HepG2 (cell line): ENCODE measurements around the gene NUP93. TPM values are rescaled to one million over a fixed set of nuclear protein-coding genes. Genes with fewer than 3 reads are reported as not detected.

ENCODE experiments used
- ATAC-seq: fragments of 200-7000 bp; cut with Tn5 transposase; 3 replicates; pipeline ENCODE4 v1.9.1; 2020; ENCODE audit warnings: mild to moderate bottlenecking, moderate library complexity
- BruUV-seq: library from RNA; stranded (reverse); fragments of 400-500 nt; replicated peaks from 2 replicates; lab custom pipeline; 2021; lab: Mats Ljungman, UMichigan
- CTCF ChIA-PET: fragments of 300-600 bp; formaldehyde crosslinking; extraction: SDS; loops from one replicate; lab custom pipeline; 2021; ENCODE audit warnings: low total read pairs, inconsistent platforms, low intra/inter-chr PET ratio; lab: Yijun Ruan, JAX
- POLR2A ChIA-PET: fragments of 350-600 bp; sonication (Branson Sonifier 250); formaldehyde crosslinking; loops from one replicate; lab custom pipeline; 2020; ENCODE audit warnings: antibody characterized with exemption, inconsistent platforms; lab: Yijun Ruan, JAX
- DNase-seq: peaks from one replicate; pipeline ENCODE4 v3.0.0-alpha.2; 2015; ENCODE audit warnings: low spot score
- FAIRE-seq: peaks from 3 replicates; lab custom pipeline; 2011; peaks lifted over from hg19 to GRCh38; lab: Jason Lieb, UNC
- H2AFZ ChIP-seq: one replicate; pipeline ENCODE4 v1.6.1; 2011; ENCODE audit warnings: low read length, inconsistent platforms
- H3K27ac ChIP-seq: fragments of 300-600 bp; 3 replicates; pipeline ENCODE4 v1.8.0; 2011; ENCODE audit warnings: mixed run types, mild to moderate bottlenecking, mixed read lengths, low read length, inconsistent platforms; ENCODE audit not compliant: insufficient read depth; ENCODE audit errors: extremely low read length
- H3K27me3 ChIP-seq, 2 experiments: fragments of 200-600 bp in 1 of 2; 2 replicates in 1 of 2; 3 replicates in 1 of 2; pipeline versions ENCODE4 v1.6.0 to v1.8.0; 2011; ENCODE audit warnings: low read length in 2 of 2, mild to moderate bottlenecking in 2 of 2, moderate library complexity in 2 of 2, inconsistent platforms in 1 of 2; ENCODE audit not compliant: insufficient read depth in 2 of 2, control insufficient read depth in 1 of 2
- H3K36me3 ChIP-seq, 2 experiments: fragments of 200-600 bp in 1 of 2; replicated peaks in 1 of 2; 2 replicates in 1 of 2; 3 replicates in 1 of 2; pipeline versions ENCODE4 v1.5.1 to v1.8.0; 2011; ENCODE audit warnings: low read length in 2 of 2, inconsistent platforms in 1 of 2; ENCODE audit not compliant: insufficient read depth in 2 of 2, control insufficient read depth in 1 of 2
- H3K4me1 ChIP-seq: 2 replicates; pipeline ENCODE4 v1.5.1; 2012; ENCODE audit warnings: low read length, inconsistent platforms; ENCODE audit not compliant: insufficient read depth
- H3K4me2 ChIP-seq: 2 replicates; pipeline ENCODE4 v1.6.0; 2011; ENCODE audit warnings: low read depth, low read length, inconsistent platforms
- H3K4me3 ChIP-seq, 3 experiments: fragments of 200-600 bp in 1 of 3; sonication (generic), shearing (Covaris generic) in 1 of 3; replicated peaks in 1 of 3; 2 replicates each; pipeline ENCODE4 v1.5.1; 2011 to 2016; ENCODE audit warnings: low read length in 3 of 3, inconsistent platforms in 2 of 3, low read depth in 2 of 3, mild to moderate bottlenecking in 2 of 3, control low read depth in 1 of 3, mixed read lengths in 1 of 3; ENCODE audit not compliant: insufficient read depth in 1 of 3
- H3K79me2 ChIP-seq: one replicate; pipeline ENCODE4 v1.6.1; 2011; ENCODE audit warnings: low read length, inconsistent platforms; ENCODE audit not compliant: insufficient read depth
- H3K9ac ChIP-seq: 2 replicates; pipeline ENCODE4 v1.6.0; 2011; ENCODE audit warnings: mild to moderate bottlenecking, low read depth, low read length, inconsistent platforms; ENCODE audit not compliant: insufficient read depth
- H3K9me3 ChIP-seq: 2 replicates; pipeline ENCODE4 v1.5.1; 2012; ENCODE audit warnings: mild to moderate bottlenecking, low read length
- H4K20me1 ChIP-seq: 2 replicates; pipeline ENCODE4 v1.6.0; 2011; ENCODE audit warnings: inconsistent platforms, mild to moderate bottlenecking, low read length, moderate library complexity; ENCODE audit not compliant: insufficient read depth
- BHLHE40 ChIP-seq: IDR thresholded peaks from 2 replicates; pipeline ENCODE4 v1.6.1; 2011; ENCODE audit warnings: low read length, improper control_type of control experiment
- CBX1 ChIP-seq: IDR thresholded peaks from one replicate; pipeline ENCODE4 v1.6.1; 2016; ENCODE audit warnings: antibody characterized with exemption, low read depth
- MED13 ChIP-seq: sonication (generic); formaldehyde crosslinking; IDR thresholded peaks from 2 replicates; pipeline ENCODE4 v1.5.0; 2020; ENCODE audit warnings: missing genetic modification reagents
- MIER2 ChIP-seq: IDR thresholded peaks from 2 replicates; pipeline ENCODE4 v1.6.1; 2016; ENCODE audit warnings: missing biosample characterization, missing genetic modification reagents
- NFKBIZ ChIP-seq: IDR thresholded peaks from 2 replicates; pipeline ENCODE4 v1.6.1; 2018; ENCODE audit warnings: missing genetic modification reagents, missing compliant biosample characterization
- SALL1 ChIP-seq: sonication (generic); formaldehyde crosslinking; IDR thresholded peaks from 2 replicates; pipeline ENCODE4 v1.8.0; 2022; ENCODE audit warnings: mild to moderate bottlenecking, missing genetic modification reagents
- ZNF124 ChIP-seq: sonication (generic); formaldehyde crosslinking; IDR thresholded peaks from 2 replicates; pipeline ENCODE4 v1.4.0; 2020; ENCODE audit warnings: missing genetic modification reagents
- ZNF24 ChIP-seq: fragments of 450-650 bp; IDR thresholded peaks from 2 replicates; pipeline ENCODE4 v1.6.1; 2017; ENCODE audit warnings: antibody characterized with exemption, mild to moderate bottlenecking
- ZNF543 ChIP-seq: sonication (generic); formaldehyde crosslinking; IDR thresholded peaks from 2 replicates; pipeline ENCODE4 v1.4.0; 2020; ENCODE audit warnings: mild to moderate bottlenecking, missing genetic modification reagents
- ZNF749 ChIP-seq: sonication (generic); formaldehyde crosslinking; IDR thresholded peaks from 2 replicates; pipeline ENCODE4 v1.8.0; 2022; ENCODE audit warnings: mild to moderate bottlenecking, missing genetic modification reagents, moderate library complexity, borderline replicate concordance
- ZNF75D ChIP-seq: sonication (generic); formaldehyde crosslinking; IDR thresholded peaks from 2 replicates; pipeline ENCODE4 v1.8.1; 2023; ENCODE audit warnings: missing genetic modification reagents, mild to moderate bottlenecking, borderline replicate concordance
- ZNF841 ChIP-seq: sonication (generic); formaldehyde crosslinking; IDR thresholded peaks from 2 replicates; pipeline ENCODE4 v1.8.1; 2023; ENCODE audit warnings: missing genetic modification reagents, borderline replicate concordance
- WGBS: methylation state at CpG from one replicate; pipeline ENCODE4 v1.1.6; 2017; ENCODE audit warnings: low lambda C conversion rate; 5-methylcytosine and 5-hydroxymethylcytosine counted together
- in situ Hi-C: cut with HindIII; loops from 2 replicates; pipeline ENCODE4 v1.10.0; 2017; ENCODE audit warnings: low pct_unique_long_range_greater_than_20kb; ENCODE audit not compliant: extremely low pct_ligation_motif_present
- intact Hi-C: fragments of 100-400 bp; cut with micrococcal nuclease; formaldehyde crosslinking; loops from one replicate; pipeline ENCODE4 v1.10.0; 2022; ENCODE audit not compliant: unreplicated experiment
- polyA plus RNA-seq, 8 experiments: library from polyadenylated mRNA; depleted of rRNA in 3 of 8; stranded (reverse) in 7 of 8; unstranded in 1 of 8; fragments of >200 nt; fragmentation: Illumina TruSeq in 4 of 8; extraction: Trizol in 4 of 8; gene quantifications; 2 replicates each; pipeline versions ENCODE4 v1.2.1 to v1.2.3, GENCODE V29; 2011 to 2016; ENCODE audit warnings: low read depth in 4 of 8, missing spikeins in 1 of 8, mixed read lengths in 1 of 8; ENCODE audit not compliant: insufficient read depth in 1 of 8
- total RNA-seq, 5 experiments: library from RNA; depleted of rRNA; stranded (reverse); fragments of >200 nt; fragmentation: Illumina TruSeq; extraction: Trizol; gene quantifications; 2 replicates each; pipeline ENCODE4 v1.2.3, GENCODE V29; 2016; ENCODE audit warnings: low read depth in 1 of 5
- TF ChIP-seq, protein P1 (sequence below): sonication (generic); formaldehyde crosslinking; IDR thresholded peaks from 2 replicates; pipeline ENCODE4 v1.8.0; 2022; ENCODE audit warnings: missing genetic modification reagents, mild to moderate bottlenecking, inconsistent platforms, borderline replicate concordance
- TF ChIP-seq, protein P2 (sequence below): sonication (generic); formaldehyde crosslinking; IDR thresholded peaks from 2 replicates; pipeline ENCODE4 v1.4.0; 2020; ENCODE audit warnings: missing genetic modification reagents

NUP93 gene
- total and polyA plus RNA-seq, 2 of the 13 experiments (the other 11 are each of a cell fraction or from before 2014, with no cell fraction given): 58.5 to 140 TPM

DNA sequence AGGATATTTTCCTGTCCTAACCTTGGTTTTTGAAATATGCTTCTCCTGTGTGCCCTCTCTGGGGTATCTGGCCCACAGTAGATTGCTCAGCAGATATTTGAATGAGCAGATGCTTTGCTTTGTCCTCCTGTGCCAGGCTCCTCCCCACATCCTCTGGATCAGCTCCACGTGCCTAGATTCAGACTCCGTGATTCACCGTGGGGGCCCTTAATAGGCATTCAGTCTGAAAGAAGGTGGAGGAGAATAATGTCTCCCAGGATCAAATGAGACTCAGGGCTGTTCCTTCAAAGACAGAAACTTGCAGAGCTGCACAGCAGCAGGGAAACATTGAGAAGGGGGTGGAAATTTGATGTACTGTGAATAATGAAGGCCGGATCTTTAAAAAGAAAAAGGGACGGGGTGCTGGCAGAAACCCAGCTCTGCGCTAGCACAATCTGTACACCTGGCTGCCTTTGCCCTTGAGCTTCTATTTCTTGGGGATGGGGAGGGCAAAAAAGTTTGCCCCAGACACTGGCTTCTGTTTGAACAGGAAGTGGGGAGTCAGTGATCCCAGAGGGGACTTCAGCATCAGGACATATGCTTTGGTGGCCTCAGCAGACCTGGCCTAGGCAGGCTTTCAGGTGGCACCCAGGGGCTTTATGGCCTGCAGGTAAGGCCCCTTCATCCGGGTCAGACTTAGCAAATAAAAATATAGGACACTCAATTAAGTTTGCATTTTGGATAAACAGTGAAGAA, 119.2 kb downstream of the NUP93 start (continued):
- TF ChIP-seq ZNF749 (CRISPR knock-in tag): 0 out of 2 replicates have a peak, but pooled peaks have one; percentile 44

DNA sequence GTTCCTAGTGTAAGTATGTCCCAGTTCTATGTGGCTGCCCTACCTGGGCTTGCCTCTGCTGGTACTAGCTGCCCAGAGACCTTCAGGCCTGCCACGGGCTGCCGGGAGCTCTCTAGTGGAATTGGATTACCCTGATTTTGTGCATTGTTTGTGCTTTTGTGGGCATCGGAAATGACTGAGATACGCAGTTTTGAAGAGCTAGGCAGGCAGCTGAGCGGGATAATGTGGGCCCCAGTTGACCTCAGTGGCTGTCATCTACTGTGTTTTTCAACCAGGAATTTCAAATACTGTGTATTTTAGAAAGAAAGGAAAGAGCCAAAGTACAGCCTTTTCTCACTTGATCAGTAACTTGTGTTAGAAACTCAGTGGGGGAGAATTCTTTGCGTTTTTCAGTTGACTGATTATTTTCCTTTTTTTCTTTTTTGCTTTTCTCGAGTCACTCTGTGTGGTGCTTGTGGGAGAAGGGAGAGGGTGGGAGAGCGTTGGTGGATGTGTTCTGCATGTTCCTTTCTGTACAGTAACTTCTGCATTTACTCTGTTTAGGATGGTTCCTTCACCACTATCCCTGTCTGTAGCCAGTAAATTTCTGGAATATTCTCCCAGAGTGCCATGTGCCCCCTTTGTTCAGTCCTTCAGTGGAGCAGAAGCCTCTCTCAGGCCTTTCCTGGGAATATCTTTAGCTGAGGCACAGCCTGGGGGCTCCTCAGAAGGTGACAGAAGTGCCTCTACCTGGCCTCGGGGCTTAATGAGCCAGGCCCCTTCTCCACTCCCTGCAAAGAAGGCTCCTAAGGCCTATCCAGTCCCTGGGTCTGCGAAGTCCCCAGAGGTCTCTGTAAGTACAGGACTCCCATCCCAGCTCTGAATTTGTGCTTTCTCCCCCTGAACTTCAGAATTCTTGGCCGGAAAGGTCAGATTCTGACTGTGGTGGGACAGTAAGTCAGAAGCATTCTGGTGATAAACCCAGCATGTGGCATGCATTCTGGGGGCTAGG, 120.1 kb downstream of the NUP93 start:
- Histone ChIP-seq H3K4me3 (peak overlapping the region; percentile 31 to 58 (median 36)), H3K4me2 (peak overlapping the region; percentile 76), H3K27me3 (no peaks in the 10 kb centered on the region), H3K4me1 (peaks cover 60% of the 10 kb centered on the region), H3K9ac (peak overlapping the region; percentile 75), H3K79me2 (no peaks in the 10 kb centered on the region), H3K27ac (peak overlapping the region; percentile 94), H3K9me3 (no peaks in the 10 kb centered on the region), H2AFZ (no peak overlapping the region), H4K20me1 (no peaks in the 10 kb centered on the region), H3K36me3 (peaks cover 1 to 5% of the 10 kb centered on the region in 2 experiments; a peak in 1 of 5 replicates)
- ChIA-PET CTCF (no interaction called here), POLR2A (interaction anchor here (1.3 to 5.3 kb wide), 7 partner anchors 11 to 82 kb away, joined by 3 to 44 read pairs (median 7); partner anchors contain the start of gene HERPUD1)
- intact Hi-C loops (loop anchor here (1.0 kb wide), 3 partner anchors 11 to 273 kb away; no protein-coding TSS in a partner anchor), in situ Hi-C loops (no loop called here)
- DNase-seq: peak; percentile 84
- peak; percentile 88 for FAIRE-seq
- ATAC-seq: peak; percentile 83
- 12% methylated on average over 11 of the region's 11 CpGs for WGBS
- TSS peak; percentile 46 for BruUV-seq
- TF ChIP-seq ZNF124 (CRISPR knock-in tag) (no peak), SALL1 (peak; percentile 78), CBX1 (no peak), ZNF75D (no peak), NFKBIZ (no peak), ZNF841 (CRISPR knock-in tag) (no peak), BHLHE40 (no peak), MED13 (CRISPR knock-in tag) (no peak; the same call in 1 of the 2 replicates), ZNF24 (no peak), ZNF543 (CRISPR knock-in tag) (no peak), MIER2 (CRISPR knock-in tag) (no peak)
- TF ChIP-seq, protein P1, sequence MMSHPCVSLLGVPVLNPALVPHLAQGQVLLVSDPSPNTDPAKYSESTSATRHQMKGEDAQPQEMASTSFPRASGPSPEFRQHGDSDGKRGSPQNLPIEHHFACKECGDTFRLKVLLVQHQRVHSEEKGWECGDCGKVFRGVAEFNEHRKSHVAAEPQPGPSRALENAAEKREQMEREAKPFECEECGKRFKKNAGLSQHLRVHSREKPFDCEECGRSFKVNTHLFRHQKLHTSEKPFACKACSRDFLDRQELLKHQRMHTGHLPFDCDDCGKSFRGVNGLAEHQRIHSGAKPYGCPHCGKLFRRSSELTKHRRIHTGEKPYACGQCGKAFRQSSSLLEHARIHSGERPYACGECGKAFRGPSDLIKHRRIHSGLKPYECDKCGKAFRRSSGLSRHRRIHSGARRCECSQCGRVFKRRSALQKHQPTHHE (CRISPR knock-in tag): peak; percentile 69; the same call in 1 of the 2 replicates
- TF ChIP-seq, protein P2, sequence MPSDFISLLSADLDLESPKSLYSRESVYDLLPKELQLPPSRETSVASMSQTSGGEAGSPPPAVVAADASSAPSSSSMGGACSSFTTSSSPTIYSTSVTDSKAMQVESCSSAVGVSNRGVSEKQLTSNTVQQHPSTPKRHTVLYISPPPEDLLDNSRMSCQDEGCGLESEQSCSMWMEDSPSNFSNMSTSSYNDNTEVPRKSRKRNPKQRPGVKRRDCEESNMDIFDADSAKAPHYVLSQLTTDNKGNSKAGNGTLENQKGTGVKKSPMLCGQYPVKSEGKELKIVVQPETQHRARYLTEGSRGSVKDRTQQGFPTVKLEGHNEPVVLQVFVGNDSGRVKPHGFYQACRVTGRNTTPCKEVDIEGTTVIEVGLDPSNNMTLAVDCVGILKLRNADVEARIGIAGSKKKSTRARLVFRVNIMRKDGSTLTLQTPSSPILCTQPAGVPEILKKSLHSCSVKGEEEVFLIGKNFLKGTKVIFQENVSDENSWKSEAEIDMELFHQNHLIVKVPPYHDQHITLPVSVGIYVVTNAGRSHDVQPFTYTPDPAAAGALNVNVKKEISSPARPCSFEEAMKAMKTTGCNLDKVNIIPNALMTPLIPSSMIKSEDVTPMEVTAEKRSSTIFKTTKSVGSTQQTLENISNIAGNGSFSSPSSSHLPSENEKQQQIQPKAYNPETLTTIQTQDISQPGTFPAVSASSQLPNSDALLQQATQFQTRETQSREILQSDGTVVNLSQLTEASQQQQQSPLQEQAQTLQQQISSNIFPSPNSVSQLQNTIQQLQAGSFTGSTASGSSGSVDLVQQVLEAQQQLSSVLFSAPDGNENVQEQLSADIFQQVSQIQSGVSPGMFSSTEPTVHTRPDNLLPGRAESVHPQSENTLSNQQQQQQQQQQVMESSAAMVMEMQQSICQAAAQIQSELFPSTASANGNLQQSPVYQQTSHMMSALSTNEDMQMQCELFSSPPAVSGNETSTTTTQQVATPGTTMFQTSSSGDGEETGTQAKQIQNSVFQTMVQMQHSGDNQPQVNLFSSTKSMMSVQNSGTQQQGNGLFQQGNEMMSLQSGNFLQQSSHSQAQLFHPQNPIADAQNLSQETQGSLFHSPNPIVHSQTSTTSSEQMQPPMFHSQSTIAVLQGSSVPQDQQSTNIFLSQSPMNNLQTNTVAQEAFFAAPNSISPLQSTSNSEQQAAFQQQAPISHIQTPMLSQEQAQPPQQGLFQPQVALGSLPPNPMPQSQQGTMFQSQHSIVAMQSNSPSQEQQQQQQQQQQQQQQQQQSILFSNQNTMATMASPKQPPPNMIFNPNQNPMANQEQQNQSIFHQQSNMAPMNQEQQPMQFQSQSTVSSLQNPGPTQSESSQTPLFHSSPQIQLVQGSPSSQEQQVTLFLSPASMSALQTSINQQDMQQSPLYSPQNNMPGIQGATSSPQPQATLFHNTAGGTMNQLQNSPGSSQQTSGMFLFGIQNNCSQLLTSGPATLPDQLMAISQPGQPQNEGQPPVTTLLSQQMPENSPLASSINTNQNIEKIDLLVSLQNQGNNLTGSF (CRISPR knock-in tag): no peak
